AG04449 (cell line): ENCODE data around the gene GNAS-AS1.

Source experiments
- CTCF ChIA-PET: fragments of 350-600 bp; formaldehyde crosslinking; extraction: SDS; loops from one replicate; lab custom pipeline; 2021; ENCODE audit warnings: antibody characterized with exemption; lab: Yijun Ruan, JAX
- POLR2A ChIA-PET: fragments of 400-600, 350-600 bp; formaldehyde crosslinking; extraction: SDS; loops from one replicate; lab custom pipeline; 2020; ENCODE audit warnings: antibody characterized with exemption, inconsistent platforms; lab: Yijun Ruan, JAX
- DNase-seq: peaks from one replicate; pipeline ENCODE4 v3.0.0-alpha.2; 2010; ENCODE audit warnings: low read depth, low spot score
- H3K4me3 ChIP-seq: 2 replicates; pipeline ENCODE4 v1.5.1; 2011; ENCODE audit warnings: low read depth, mild to moderate bottlenecking, control low read depth, low read length
- TF ChIP-seq, protein P1 (sequence below): IDR thresholded peaks from one replicate; pipeline ENCODE4 v1.5.1; 2011; ENCODE audit warnings: mild to moderate bottlenecking, moderate library complexity, low read length, control low read depth, inconsistent platforms; ENCODE audit not compliant: insufficient read depth; ENCODE audit errors: missing control alignments

Gene GNAS-AS1

DNA sequence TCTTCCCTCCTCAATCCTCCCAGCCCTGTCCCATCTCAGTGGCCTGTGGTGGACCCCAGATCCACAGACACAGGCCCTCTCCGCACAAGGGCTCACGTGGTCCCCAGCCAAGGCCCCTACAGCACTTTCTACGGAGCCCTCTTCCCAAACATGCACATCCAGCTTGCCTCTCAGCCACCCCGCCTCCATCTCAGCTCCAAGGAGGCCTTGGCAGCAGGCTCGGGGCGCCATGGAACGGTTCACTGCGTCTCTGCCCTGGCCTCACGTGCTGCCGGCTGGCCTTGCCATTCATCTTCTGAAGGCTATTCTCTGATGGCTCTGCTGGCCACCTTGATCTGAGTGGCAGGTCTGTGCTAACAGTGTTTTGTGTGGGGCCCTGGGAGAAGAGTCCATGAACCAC lies 33.0 kb downstream of the GNAS-AS1 start:
- no peak for DNase-seq
- no peak overlapping the region for H3K4me3 ChIP-seq
- ChIA-PET POLR2A (interaction anchor here (0.6 kb wide), 1 partner anchor 52 kb away, joined by 3 read pairs; no protein-coding TSS in a partner anchor), CTCF (interaction anchor here (1.0 kb wide), 1 partner anchor 336 kb away, joined by 4 read pairs; no protein-coding TSS in a partner anchor)
- TF ChIP-seq, protein P1, sequence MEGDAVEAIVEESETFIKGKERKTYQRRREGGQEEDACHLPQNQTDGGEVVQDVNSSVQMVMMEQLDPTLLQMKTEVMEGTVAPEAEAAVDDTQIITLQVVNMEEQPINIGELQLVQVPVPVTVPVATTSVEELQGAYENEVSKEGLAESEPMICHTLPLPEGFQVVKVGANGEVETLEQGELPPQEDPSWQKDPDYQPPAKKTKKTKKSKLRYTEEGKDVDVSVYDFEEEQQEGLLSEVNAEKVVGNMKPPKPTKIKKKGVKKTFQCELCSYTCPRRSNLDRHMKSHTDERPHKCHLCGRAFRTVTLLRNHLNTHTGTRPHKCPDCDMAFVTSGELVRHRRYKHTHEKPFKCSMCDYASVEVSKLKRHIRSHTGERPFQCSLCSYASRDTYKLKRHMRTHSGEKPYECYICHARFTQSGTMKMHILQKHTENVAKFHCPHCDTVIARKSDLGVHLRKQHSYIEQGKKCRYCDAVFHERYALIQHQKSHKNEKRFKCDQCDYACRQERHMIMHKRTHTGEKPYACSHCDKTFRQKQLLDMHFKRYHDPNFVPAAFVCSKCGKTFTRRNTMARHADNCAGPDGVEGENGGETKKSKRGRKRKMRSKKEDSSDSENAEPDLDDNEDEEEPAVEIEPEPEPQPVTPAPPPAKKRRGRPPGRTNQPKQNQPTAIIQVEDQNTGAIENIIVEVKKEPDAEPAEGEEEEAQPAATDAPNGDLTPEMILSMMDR = no peak

DNA sequence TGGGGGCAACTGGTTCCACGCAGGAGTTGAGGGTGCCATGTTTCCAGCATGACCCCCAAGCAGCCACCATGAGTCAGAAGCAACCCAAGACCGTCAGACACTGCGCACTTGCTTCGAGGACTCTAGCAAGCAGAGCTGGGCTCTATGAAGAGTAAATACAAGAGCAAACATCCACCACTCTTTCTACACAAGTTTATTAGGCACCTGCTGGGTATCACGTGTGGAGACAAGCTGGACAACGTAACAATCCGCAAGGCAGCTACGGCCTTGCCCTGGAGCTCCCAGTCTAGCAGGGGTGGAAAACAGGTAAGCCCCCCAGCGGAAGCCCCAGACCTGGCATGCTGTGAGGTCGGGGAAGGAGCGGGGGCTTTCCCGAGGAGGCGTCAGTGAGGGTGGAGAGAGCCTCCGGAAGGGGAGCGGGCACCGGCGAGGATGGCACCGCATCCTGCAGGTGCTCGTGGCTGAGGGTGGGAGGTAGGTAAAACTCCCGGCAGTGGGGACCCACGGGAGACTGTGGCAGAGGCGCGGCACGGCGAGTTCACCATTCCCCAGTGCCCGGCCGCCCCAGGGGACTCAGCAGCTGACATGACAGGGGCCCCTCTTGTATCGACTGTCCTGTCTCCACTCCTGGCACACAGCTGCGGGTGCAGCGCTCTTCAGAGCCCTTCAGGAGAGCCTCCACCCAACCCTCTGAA lies 33.6 kb downstream of the GNAS-AS1 start:
- DNase-seq = no peak
- TF ChIP-seq, protein P1 = no peak
- ChIA-PET POLR2A (no interaction called here), CTCF (no interaction called here)
- no peak overlapping the region for H3K4me3 ChIP-seq

DNA sequence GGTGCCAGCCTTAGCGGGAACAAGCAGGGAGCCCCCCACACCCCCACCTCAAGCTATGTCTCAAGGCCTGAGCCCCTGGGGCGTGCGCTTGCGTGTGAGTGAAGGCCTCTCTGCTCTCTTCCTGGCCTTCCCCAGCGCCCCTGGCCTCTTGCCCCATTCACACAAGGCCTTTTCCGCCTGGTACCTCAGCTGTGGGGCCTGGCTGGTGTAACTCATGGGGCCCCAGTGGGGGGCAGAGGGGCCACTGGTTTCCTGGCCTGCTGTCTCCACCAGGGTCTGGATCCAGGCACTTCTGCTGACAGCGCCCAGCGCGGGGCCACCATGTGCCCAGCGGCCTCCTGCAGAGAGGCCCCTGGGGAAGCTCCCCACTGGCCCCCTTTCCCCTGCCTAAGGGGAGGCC lies 34.7 kb downstream of the GNAS-AS1 start:
- ChIA-PET POLR2A (no interaction called here), CTCF (interaction anchor here (1.0 kb wide), 1 partner anchor 24 kb away, joined by 3 read pairs; no protein-coding TSS in a partner anchor)
- DNase-seq = no peak
- H3K4me3 ChIP-seq = no peak overlapping the region
- TF ChIP-seq, protein P1 = no peak

DNA sequence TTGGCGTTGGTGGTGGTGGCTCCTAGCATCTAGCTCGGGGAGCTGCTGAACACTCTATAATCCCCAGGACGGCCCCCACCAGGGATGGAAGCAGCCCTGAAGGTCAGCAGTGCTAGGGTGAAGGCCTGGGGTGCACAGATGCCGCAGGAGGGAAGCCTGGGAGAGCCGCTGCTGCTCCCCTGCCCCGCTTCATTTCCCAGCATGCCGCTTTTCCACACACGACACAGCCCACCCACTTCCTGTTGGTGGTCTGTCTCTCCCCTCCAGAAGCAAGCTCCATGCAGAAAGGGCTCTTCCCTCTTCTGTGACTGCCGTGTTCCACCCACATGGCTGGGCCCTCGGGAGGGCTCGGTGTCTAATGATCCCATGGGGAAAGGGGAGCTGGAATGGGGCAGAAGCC lies 35.3 kb downstream of the GNAS-AS1 start:
- DNase-seq = no peak
- TF ChIP-seq, protein P1 = no peak
- ChIA-PET POLR2A (no interaction called here), CTCF (interaction anchor here (1.0 kb wide), 1 partner anchor 25 kb away, joined by 3 read pairs; no protein-coding TSS in a partner anchor)
- no peak overlapping the region for H3K4me3 ChIP-seq

DNA sequence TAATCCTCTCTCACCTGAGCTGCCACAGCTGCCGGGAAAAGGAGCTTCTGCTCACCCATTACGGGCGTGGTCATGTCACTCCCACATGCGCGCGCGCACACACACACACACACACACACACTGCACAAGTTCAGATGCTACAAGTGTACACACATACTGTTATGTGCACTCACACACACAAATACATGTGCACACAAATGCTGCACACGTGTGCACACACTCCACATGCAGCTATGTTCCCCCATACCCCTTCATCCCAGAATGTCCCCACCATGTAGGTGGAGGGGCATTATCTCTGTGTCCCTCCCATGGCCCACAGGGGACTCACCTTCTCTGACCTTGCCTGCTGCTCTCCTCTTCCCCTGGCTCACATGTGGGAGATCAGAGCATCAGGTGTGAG lies 37.3 kb downstream of the GNAS-AS1 start:
- TF ChIP-seq, protein P1 = no peak
- POLR2A ChIA-PET = no interaction called here
- DNase-seq = no peak
- no peak overlapping the region for H3K4me3 ChIP-seq
- CTCF ChIA-PET = no interaction called here

DNA sequence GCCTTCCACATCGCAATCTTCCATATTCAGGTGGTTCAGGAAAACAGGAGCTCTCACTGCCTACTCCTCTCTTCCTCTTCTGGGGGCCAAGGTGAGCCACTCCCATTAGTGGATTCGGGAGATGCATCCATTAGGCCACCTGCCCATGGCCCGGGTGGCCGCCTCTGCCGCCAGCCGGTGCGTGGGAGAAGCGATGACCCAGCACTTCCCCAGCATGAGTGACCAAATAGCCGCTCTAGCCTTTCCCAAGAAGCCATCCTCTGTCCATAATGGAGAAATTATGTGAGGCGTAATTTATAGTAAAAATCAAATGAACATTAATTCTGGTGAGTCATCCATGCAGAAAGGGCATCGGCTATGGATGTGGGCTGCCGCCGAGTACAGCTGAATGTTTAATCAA lies 39.4 kb downstream of the GNAS-AS1 start:
- POLR2A ChIA-PET = no interaction called here
- no peak overlapping the region for H3K4me3 ChIP-seq
- no peak for DNase-seq
- CTCF ChIA-PET = interaction anchor here (1.0 kb wide), 1 partner anchor 28 kb away, joined by 3 read pairs; no protein-coding TSS in a partner anchor
- TF ChIP-seq, protein P1 = no peak
